ENCODE results near the gene SBF2.

SBF2 gene

GRCh38 chr11:10149553-10149952, 144.5 kb downstream of the SBF2 start:
- H3K36me3 ChIP-seq (replicated peaks; ENCODE audit: insufficient read depth, low read length): no peaks in the 10 kb centered on the region
- no peaks in the 10 kb centered on the region for H3F3A ChIP-seq (ENCODE audit: insufficient read depth, low read length)
- H3K4me2 ChIP-seq (ENCODE audit: low read depth, low read length): no peak overlapping the region
- no peaks in the 10 kb centered on the region for H3K4me1 ChIP-seq (ENCODE audit: low read length)
- no peak overlapping the region for H3K4me3 ChIP-seq (ENCODE audit: low read length)
- no peaks in the 10 kb centered on the region for H3K9me3 ChIP-seq (replicated peaks; ENCODE audit: insufficient read depth, low read length)
- no peak overlapping the region for H3K27ac ChIP-seq (ENCODE audit: low read length)
- no peaks in the 10 kb centered on the region for H3K27me3 ChIP-seq (replicated peaks; ENCODE audit: insufficient read depth, low read length)
- no peak overlapping the region for H3K9ac ChIP-seq (ENCODE audit: low read length)
- no peak for TF ChIP-seq EZH2 (optimal IDR thresholded peaks at IDR 0.05; ENCODE audit: low read depth, low read length)
- no peak for TF ChIP-seq CTCF (IDR thresholded peaks at IDR 0.05; ENCODE audit: low read length)
- TF ChIP-seq EZH2phosphoT487 (IDR thresholded peaks at IDR 0.05; ENCODE audit: low read length): no peak
- no peaks in the 10 kb centered on the region for H3K79me2 ChIP-seq (ENCODE audit: low read length)
- no peak for DNase-seq
- H2AFZ ChIP-seq (ENCODE audit: low read length): no peak overlapping the region
- no peaks in the 10 kb centered on the region; the same call in 1 of the 2 replicates for H3K9me2 ChIP-seq (replicated peaks; ENCODE audit: insufficient read depth, low read length)
- no peaks in the 10 kb centered on the region for H4K20me1 ChIP-seq (ENCODE audit: insufficient read depth, low read length)

- DNase-seq: no peak
- no peaks in the 10 kb centered on the region for H3F3A ChIP-seq (ENCODE audit: insufficient read depth, low read length)
- no peak overlapping the region for H3K27ac ChIP-seq (ENCODE audit: low read length)
- H4K20me1 ChIP-seq (ENCODE audit: insufficient read depth, low read length): no peaks in the 10 kb centered on the region
- H3K79me2 ChIP-seq (ENCODE audit: low read length): no peaks in the 10 kb centered on the region
- no peak overlapping the region for H2AFZ ChIP-seq (ENCODE audit: low read length)
- no peak overlapping the region for H3K4me2 ChIP-seq (ENCODE audit: low read depth, low read length)
- no peaks in the 10 kb centered on the region for H3K4me1 ChIP-seq (ENCODE audit: low read length)
- H3K27me3 ChIP-seq (replicated peaks; ENCODE audit: insufficient read depth, low read length): no peaks in the 10 kb centered on the region
- H3K9me3 ChIP-seq (replicated peaks; ENCODE audit: insufficient read depth, low read length): no peaks in the 10 kb centered on the region
- no peaks in the 10 kb centered on the region for H3K36me3 ChIP-seq (replicated peaks; ENCODE audit: insufficient read depth, low read length)
- H3K9ac ChIP-seq (ENCODE audit: low read length): no peak overlapping the region
- H3K9me2 ChIP-seq (replicated peaks; ENCODE audit: insufficient read depth, low read length): no peaks in the 10 kb centered on the region
- TF ChIP-seq EZH2phosphoT487 (IDR thresholded peaks at IDR 0.05; ENCODE audit: low read length) (no peak), EZH2 (optimal IDR thresholded peaks at IDR 0.05; ENCODE audit: low read depth, low read length) (no peak), CTCF (IDR thresholded peaks at IDR 0.05; ENCODE audit: low read length) (no peak)
- no peak overlapping the region for H3K4me3 ChIP-seq (ENCODE audit: low read length)
These were observed 146.8 kb downstream of the SBF2 start for GRCh38 chr11:10147195-10147594.

DNA sequence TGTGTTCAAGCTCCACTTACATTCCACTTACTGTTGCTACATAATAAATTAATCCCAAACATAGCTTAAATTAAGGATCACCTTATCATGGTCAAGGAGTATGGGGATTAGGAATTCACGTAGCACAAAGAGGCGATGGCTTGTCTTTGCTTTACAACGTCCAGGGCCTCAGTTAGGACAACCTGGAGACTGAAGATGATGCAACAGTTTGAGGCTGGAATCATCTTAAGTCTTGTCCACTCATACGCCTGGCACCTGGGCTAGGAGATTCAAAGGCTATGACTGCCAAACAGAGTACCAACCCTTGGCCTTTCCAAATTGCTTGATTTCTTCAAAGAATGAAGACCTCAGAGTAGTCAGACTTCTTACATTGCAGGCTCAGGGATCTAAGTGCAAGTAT, 149.1 kb downstream of the SBF2 start:
- Histone ChIP-seq H3K79me2 (ENCODE audit: low read length) (no peaks in the 10 kb centered on the region), H3K36me3 (replicated peaks; ENCODE audit: insufficient read depth, low read length) (no peaks in the 10 kb centered on the region)
- no peak for TF ChIP-seq EZH2phosphoT487 (IDR thresholded peaks at IDR 0.05; ENCODE audit: low read length)
- TF ChIP-seq EZH2 (optimal IDR thresholded peaks at IDR 0.05; ENCODE audit: low read depth, low read length): no peak
- no peak for TF ChIP-seq CTCF (IDR thresholded peaks at IDR 0.05; ENCODE audit: low read length)

More for the DNA sequence above, 149.1 kb downstream of the SBF2 start:
- Histone ChIP-seq H3K9ac (ENCODE audit: low read length) (no peak overlapping the region), H3K27me3 (replicated peaks; ENCODE audit: insufficient read depth, low read length) (no peaks in the 10 kb centered on the region), H4K20me1 (ENCODE audit: insufficient read depth, low read length) (no peaks in the 10 kb centered on the region), H3K4me2 (ENCODE audit: low read depth, low read length) (no peak overlapping the region), H3K4me3 (ENCODE audit: low read length) (no peak overlapping the region), H3F3A (ENCODE audit: insufficient read depth, low read length) (no peaks in the 10 kb centered on the region), H3K9me2 (replicated peaks; ENCODE audit: insufficient read depth, low read length) (no peaks in the 10 kb centered on the region), H3K9me3 (replicated peaks; ENCODE audit: insufficient read depth, low read length) (no peaks in the 10 kb centered on the region), H3K4me1 (ENCODE audit: low read length) (no peaks in the 10 kb centered on the region), H2AFZ (ENCODE audit: low read length) (no peak overlapping the region), H3K27ac (ENCODE audit: low read length) (no peak overlapping the region)
- DNase-seq: no peak
